Left lung (tissue), 10 donors: ENCODE results near the gene TCF12. TPM values are rescaled to one million over a fixed set of nuclear protein-coding genes. Genes with fewer than 3 reads are reported as not detected.

Source experiments
- ATAC-seq: fragments of 200-7000 bp; cut with Tn5 transposase; one replicate; pipeline ENCODE4 v1.9.1; 2020; ENCODE audit warnings: moderate library complexity
- DNase-seq, 4 donors: peaks; one replicate each; pipeline ENCODE4 v3.0.0-alpha.2; 2013 to 2020
- H3K27ac ChIP-seq, 2 donors: fragments of 200-600 bp; sonication (generic) in 1 of 2; one replicate each; pipeline versions ENCODE4 v1.5.0 to v1.8.0; 2020 to 2021
- H3K27me3 ChIP-seq, 2 donors: fragments of 200-600 bp; sonication (generic) in 1 of 2; one replicate each; pipeline versions ENCODE4 v1.5.0 to v1.8.0; 2020 to 2021
- H3K36me3 ChIP-seq, 2 donors: fragments of 200-600 bp; sonication (generic) in 1 of 2; one replicate each; pipeline versions ENCODE4 v1.5.0 to v1.8.0; 2020 to 2021
- H3K4me1 ChIP-seq, 2 donors: fragments of 200-600 bp; one replicate each; pipeline ENCODE4 v1.8.0; 2021
- H3K4me3 ChIP-seq, 2 donors: fragments of 200-600 bp; sonication (generic) in 1 of 2; one replicate each; pipeline versions ENCODE4 v1.5.0 to v1.8.0; 2020 to 2021; ENCODE audit warnings: mild to moderate bottlenecking in 1 of 2
- H3K9me3 ChIP-seq, 2 donors: fragments of 200-600 bp; sonication (generic) in 1 of 2; one replicate each; pipeline versions ENCODE4 v1.5.0 to v1.8.0; 2020 to 2021
- CTCF ChIP-seq, 2 donors: fragments of 200-600 bp; sonication (generic) in 1 of 2; IDR thresholded peaks; one replicate each; pipeline versions ENCODE4 v1.5.0 to v1.8.0; 2021; ENCODE audit warnings: antibody characterized with exemption in 2 of 2
- intact Hi-C, 2 donors: fragments of 100-400 bp; cut with DNase I; formaldehyde crosslinking; loops; one replicate each; pipeline versions ENCODE4 v1.11.2 to v1.14.2; 2022
- polyA plus RNA-seq, 6 donors: library from polyadenylated mRNA; unstranded; fragments of 120-200 nt; gene quantifications; one replicate each; pipeline ENCODE4 v1.2.1, GENCODE V29; 2013; ENCODE audit not compliant: insufficient read length in 6 of 6
- total RNA-seq, 2 donors: library from RNA; stranded (reverse); fragmentation: NEBNext Ultra II Directional; extraction: Animal tissue kit (Norgen Biotek cat#: 25700); gene quantifications; one replicate each; pipeline ENCODE4 v1.2.1, GENCODE V29; 2021
- donor health status: DM: no; HTN: yes; CAD: no.
- donor health status: DM: no; HTN: no; CAD: no.

TCF12 gene
- total and polyA plus RNA-seq, 8 donors = 106 to 148 (median 130) TPM

- H3K4me1 ChIP-seq = peaks cover 0 to 22% of the 10 kb centered on the region in 2 donors
- H3K9me3 ChIP-seq = no peaks in the 10 kb centered on the region
- no peaks in the 10 kb centered on the region for H3K36me3 ChIP-seq
- DNase-seq (peak in 1 of 4 donors; percentile 52), ATAC-seq (peak; percentile 1)
- intact Hi-C loops = loop anchor here in 1 of 2 donors (10.0 kb wide), 1 partner anchor 197 kb away; no protein-coding TSS in a partner anchor
- H3K4me3 ChIP-seq = no peak overlapping the region
- H3K27me3 ChIP-seq = no peaks in the 10 kb centered on the region
- peak overlapping the region in 1 of 2 donors; percentile 62 for H3K27ac ChIP-seq
- TF ChIP-seq CTCF (IDR thresholded peaks at IDR 0.05) = no peak
Observed at GRCh38 chr15:57337868-57338411, 419.5 kb downstream of the TCF12 start.

- no peak for DNase-seq
- no peak overlapping the region for H3K4me3 ChIP-seq
- no peak for TF ChIP-seq CTCF (IDR thresholded peaks at IDR 0.05)
- ATAC-seq = no peak
- H3K27me3 ChIP-seq = no peaks in the 10 kb centered on the region
- no peaks in the 10 kb centered on the region for H3K9me3 ChIP-seq
- H3K4me1 ChIP-seq = peaks cover 0 to 14% of the 10 kb centered on the region in 2 donors
- intact Hi-C loops = loop anchor here in 1 of 2 donors (10.0 kb wide), 1 partner anchor 195 kb away; no protein-coding TSS in a partner anchor
- H3K27ac ChIP-seq = no peak overlapping the region
- H3K36me3 ChIP-seq = no peaks in the 10 kb centered on the region
Observed at GRCh38 chr15:57339321-57339720, 420.9 kb downstream of the TCF12 start.

Other genes starting within 250 kb of the TCF12 start
- 10 to 100 TPM; 34.3 to 37.4 TPM for gene ZNF280D, start 185.1 kb upstream of the TCF12 start, total RNA-seq
- gene ZNF280D, start 185.1 kb upstream of the TCF12 start, polyA plus RNA-seq = 10 to 100 TPM; 70.8 to 82.1 (median 77.1) TPM